ENCODE results near the gene TYW1.
"Not testable (repeated sequence)": the region's sequence is repeated elsewhere in the genome, so short reads cannot be mapped to it uniquely, and the experiment has no call there.

TYW1 gene

GRCh38 chr7:67135617-67136486 lies 139.2 kb downstream of the TYW1 start:
- DNase-seq = not testable (repeated sequence)

GRCh38 chr7:67137489-67137888 lies 140.9 kb downstream of the TYW1 start:
- DNase-seq = not testable (repeated sequence)

GRCh38 chr7:67139876-67140275 lies 143.2 kb downstream of the TYW1 start:
- DNase-seq = not testable (repeated sequence)

- not testable (repeated sequence) for DNase-seq
Measured at GRCh38 chr7:67141001-67141400, 144.4 kb downstream of the TYW1 start.

GRCh38 chr7:67143091-67143786 lies 146.6 kb downstream of the TYW1 start:
- DNase-seq = not testable (repeated sequence)

- not testable (repeated sequence) for DNase-seq
Measured at GRCh38 chr7:67145581-67146193, 149.1 kb downstream of the TYW1 start.

- DNase-seq = not testable (repeated sequence)
Measured at GRCh38 chr7:67149131-67149530, 152.5 kb downstream of the TYW1 start.

- DNase-seq = not testable (repeated sequence)
Measured at GRCh38 chr7:67154374-67154773, 157.7 kb downstream of the TYW1 start.

GRCh38 chr7:67156064-67156463 lies 159.4 kb downstream of the TYW1 start:
- DNase-seq = not testable (repeated sequence)

GRCh38 chr7:67163285-67163684 lies 166.7 kb downstream of the TYW1 start:
- DNase-seq = peak; percentile 12

GRCh38 chr7:67171151-67171550 lies 174.5 kb downstream of the TYW1 start:
- not testable (repeated sequence) for DNase-seq

- not testable (repeated sequence) for DNase-seq
Measured at GRCh38 chr7:67176730-67177129, 180.1 kb downstream of the TYW1 start.

- DNase-seq = not testable (repeated sequence)
Measured at GRCh38 chr7:67178915-67179688, 182.5 kb downstream of the TYW1 start.

GRCh38 chr7:67182956-67183750 lies 186.5 kb downstream of the TYW1 start:
- DNase-seq = not testable (repeated sequence)

- not testable (repeated sequence) for DNase-seq
Measured at GRCh38 chr7:67184912-67185659, 188.5 kb downstream of the TYW1 start.

- DNase-seq = not testable (repeated sequence)
Measured at GRCh38 chr7:67185660-67186129, 189.1 kb downstream of the TYW1 start.

- DNase-seq = not testable (repeated sequence)
Measured at GRCh38 chr7:67189160-67189559, 192.5 kb downstream of the TYW1 start.

GRCh38 chr7:67189801-67190465 lies 193.3 kb downstream of the TYW1 start:
- DNase-seq = not testable (repeated sequence)

GRCh38 chr7:67191002-67191720 lies 194.5 kb downstream of the TYW1 start:
- not testable (repeated sequence) for DNase-seq

Measured in activated effector memory CD4-positive, alpha-beta T cell treated with Interleukin-2 at 50 U/mL for 16 hours (primary cell).